Measurements from ENCODE around the gene VSIG8. TPM values are rescaled to one million over a fixed set of nuclear protein-coding genes. Genes with fewer than 3 reads are reported as not detected.

VSIG8 gene
- total RNA-seq, 1 experiment from 2014 or later, result not detected

DNA sequence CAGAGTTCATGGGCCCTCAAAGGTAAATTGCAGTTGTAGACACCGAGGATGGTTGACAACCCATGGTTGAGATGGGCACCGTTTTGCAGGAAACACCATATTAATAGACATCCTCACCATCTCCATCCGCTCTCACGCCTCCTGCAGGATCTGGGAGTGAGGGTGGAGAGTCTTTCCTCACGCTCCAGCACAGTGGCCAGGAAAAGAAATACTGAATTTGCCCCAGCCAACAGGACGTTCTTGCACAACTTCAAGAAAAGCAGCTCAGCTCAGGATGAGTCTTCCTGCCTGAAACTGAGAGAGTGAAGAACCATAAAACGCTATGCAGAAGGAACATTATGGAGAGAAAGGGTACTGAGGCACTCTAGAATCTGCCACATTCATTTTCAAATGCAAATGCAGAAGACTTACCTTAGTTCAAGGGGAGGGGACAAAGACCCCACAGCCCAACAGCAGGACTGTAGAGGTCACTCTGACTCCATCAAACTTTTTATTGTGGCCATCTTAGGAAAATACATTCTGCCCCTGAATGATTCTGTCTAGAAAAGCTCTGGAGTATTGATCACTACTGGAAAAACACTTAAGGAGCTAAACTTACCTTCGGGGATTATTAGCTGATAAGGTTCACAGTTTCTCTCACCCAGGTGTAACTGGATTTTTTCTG is 26.5 kb downstream of the VSIG8 start:
- no peak overlapping the region for H3K27ac ChIP-seq (ENCODE audit: low read length)
- no peak overlapping the region for H3K4me2 ChIP-seq (ENCODE audit: low read depth, low read length, poor library complexity, severe bottlenecking)
- no peaks in the 10 kb centered on the region for H3K4me1 ChIP-seq (ENCODE audit: low read length)
- no peak for DNase-seq
- H3K9me2 ChIP-seq (replicated peaks; ENCODE audit: insufficient read depth, low read length), result no peaks in the 10 kb centered on the region
- H3K27me3 ChIP-seq (ENCODE audit: low read length), result no peaks in the 10 kb centered on the region
- H3K9ac ChIP-seq (ENCODE audit: low read length), result no peak overlapping the region
- no peak overlapping the region for H3K4me3 ChIP-seq (ENCODE audit: low read length)
- no peaks in the 10 kb centered on the region for H3K36me3 ChIP-seq (ENCODE audit: insufficient read depth, low read length)
- H4K20me1 ChIP-seq (ENCODE audit: insufficient read depth, low read depth, low read length), result no peaks in the 10 kb centered on the region
- no peaks in the 10 kb centered on the region for H3K79me2 ChIP-seq (ENCODE audit: low read length)
- H3K9me3 ChIP-seq (ENCODE audit: low read length), result no peaks in the 10 kb centered on the region
- H2AFZ ChIP-seq (ENCODE audit: low read length), result no peak overlapping the region

DNA sequence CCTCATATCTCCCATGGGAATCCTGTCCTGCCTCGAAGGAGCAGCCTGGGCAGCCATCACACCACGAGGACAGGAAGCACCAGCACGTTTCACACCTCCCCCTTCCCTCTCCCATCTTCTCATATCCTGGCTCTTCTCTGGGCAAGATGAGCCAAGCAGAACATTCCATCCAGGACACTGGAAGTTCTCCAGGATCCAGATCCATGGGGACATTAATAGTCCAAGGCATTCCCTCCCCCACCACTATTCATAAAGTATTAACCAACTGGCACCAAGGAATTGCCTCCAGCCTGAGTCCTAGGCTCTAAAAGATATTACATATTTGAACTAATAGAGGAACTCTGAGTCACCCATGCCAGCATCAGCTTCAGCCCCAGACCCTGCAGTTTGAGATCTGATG is 27.1 kb downstream of the VSIG8 start:
- Histone ChIP-seq H3K27me3 (ENCODE audit: low read length) (no peaks in the 10 kb centered on the region), H2AFZ (ENCODE audit: low read length) (no peak overlapping the region), H3K36me3 (ENCODE audit: insufficient read depth, low read length) (no peaks in the 10 kb centered on the region), H3K79me2 (ENCODE audit: low read length) (no peaks in the 10 kb centered on the region), H3K27ac (ENCODE audit: low read length) (no peak overlapping the region), H3K9me2 (replicated peaks; ENCODE audit: insufficient read depth, low read length) (no peaks in the 10 kb centered on the region), H3K4me1 (ENCODE audit: low read length) (no peaks in the 10 kb centered on the region), H4K20me1 (ENCODE audit: insufficient read depth, low read depth, low read length) (no peaks in the 10 kb centered on the region), H3K4me2 (ENCODE audit: low read depth, low read length, poor library complexity, severe bottlenecking) (no peak overlapping the region), H3K9me3 (ENCODE audit: low read length) (no peaks in the 10 kb centered on the region), H3K4me3 (ENCODE audit: low read length) (no peak overlapping the region), H3K9ac (ENCODE audit: low read length) (no peak overlapping the region)
- no peak for DNase-seq

- H3K79me2 ChIP-seq (ENCODE audit: low read length), result no peaks in the 10 kb centered on the region
- no peak overlapping the region for H3K4me3 ChIP-seq (ENCODE audit: low read length)
- H3K36me3 ChIP-seq (ENCODE audit: insufficient read depth, low read length), result no peaks in the 10 kb centered on the region
- no peak for DNase-seq
- H3K9me3 ChIP-seq (ENCODE audit: low read length), result no peaks in the 10 kb centered on the region
- no peaks in the 10 kb centered on the region for H3K4me1 ChIP-seq (ENCODE audit: low read length)
- no peak overlapping the region for H3K27ac ChIP-seq (ENCODE audit: low read length)
- no peaks in the 10 kb centered on the region for H4K20me1 ChIP-seq (ENCODE audit: insufficient read depth, low read depth, low read length)
- no peak overlapping the region for H2AFZ ChIP-seq (ENCODE audit: low read length)
- H3K27me3 ChIP-seq (ENCODE audit: low read length), result no peaks in the 10 kb centered on the region
- no peaks in the 10 kb centered on the region for H3K9me2 ChIP-seq (replicated peaks; ENCODE audit: insufficient read depth, low read length)
- H3K4me2 ChIP-seq (ENCODE audit: low read depth, low read length, poor library complexity, severe bottlenecking), result no peak overlapping the region
- H3K9ac ChIP-seq (ENCODE audit: low read length), result no peak overlapping the region
Observed at GRCh38 chr1:159832309-159832708, 30.1 kb downstream of the VSIG8 start.

- Histone ChIP-seq H3K4me2 (ENCODE audit: low read depth, low read length, poor library complexity, severe bottlenecking) (no peak overlapping the region), H2AFZ (ENCODE audit: low read length) (no peak overlapping the region), H3K79me2 (ENCODE audit: low read length) (no peaks in the 10 kb centered on the region), H3K4me3 (ENCODE audit: low read length) (no peak overlapping the region), H3K4me1 (ENCODE audit: low read length) (no peaks in the 10 kb centered on the region), H3K36me3 (ENCODE audit: insufficient read depth, low read length) (no peaks in the 10 kb centered on the region), H3K27ac (ENCODE audit: low read length) (no peak overlapping the region), H3K9me2 (replicated peaks; ENCODE audit: insufficient read depth, low read length) (no peaks in the 10 kb centered on the region), H4K20me1 (ENCODE audit: insufficient read depth, low read depth, low read length) (no peaks in the 10 kb centered on the region), H3K9ac (ENCODE audit: low read length) (no peak overlapping the region), H3K27me3 (ENCODE audit: low read length) (no peaks in the 10 kb centered on the region), H3K9me3 (ENCODE audit: low read length) (no peaks in the 10 kb centered on the region)
- no peak for DNase-seq
Observed at GRCh38 chr1:159831412-159832141, 30.9 kb downstream of the VSIG8 start.

- Histone ChIP-seq H3K9me3 (ENCODE audit: low read length) (no peaks in the 10 kb centered on the region), H3K4me3 (ENCODE audit: low read length) (no peak overlapping the region), H3K9ac (ENCODE audit: low read length) (no peak overlapping the region), H3K36me3 (ENCODE audit: insufficient read depth, low read length) (no peaks in the 10 kb centered on the region), H3K27me3 (ENCODE audit: low read length) (no peaks in the 10 kb centered on the region), H3K4me2 (ENCODE audit: low read depth, low read length, poor library complexity, severe bottlenecking) (no peak overlapping the region), H2AFZ (ENCODE audit: low read length) (no peak overlapping the region), H4K20me1 (ENCODE audit: insufficient read depth, low read depth, low read length) (no peaks in the 10 kb centered on the region), H3K79me2 (ENCODE audit: low read length) (no peaks in the 10 kb centered on the region), H3K4me1 (ENCODE audit: low read length) (no peaks in the 10 kb centered on the region), H3K27ac (ENCODE audit: low read length) (no peak overlapping the region), H3K9me2 (replicated peaks; ENCODE audit: insufficient read depth, low read length) (no peaks in the 10 kb centered on the region)
- no peak for DNase-seq
Observed at GRCh38 chr1:159830722-159831121, 31.7 kb downstream of the VSIG8 start.

DNA sequence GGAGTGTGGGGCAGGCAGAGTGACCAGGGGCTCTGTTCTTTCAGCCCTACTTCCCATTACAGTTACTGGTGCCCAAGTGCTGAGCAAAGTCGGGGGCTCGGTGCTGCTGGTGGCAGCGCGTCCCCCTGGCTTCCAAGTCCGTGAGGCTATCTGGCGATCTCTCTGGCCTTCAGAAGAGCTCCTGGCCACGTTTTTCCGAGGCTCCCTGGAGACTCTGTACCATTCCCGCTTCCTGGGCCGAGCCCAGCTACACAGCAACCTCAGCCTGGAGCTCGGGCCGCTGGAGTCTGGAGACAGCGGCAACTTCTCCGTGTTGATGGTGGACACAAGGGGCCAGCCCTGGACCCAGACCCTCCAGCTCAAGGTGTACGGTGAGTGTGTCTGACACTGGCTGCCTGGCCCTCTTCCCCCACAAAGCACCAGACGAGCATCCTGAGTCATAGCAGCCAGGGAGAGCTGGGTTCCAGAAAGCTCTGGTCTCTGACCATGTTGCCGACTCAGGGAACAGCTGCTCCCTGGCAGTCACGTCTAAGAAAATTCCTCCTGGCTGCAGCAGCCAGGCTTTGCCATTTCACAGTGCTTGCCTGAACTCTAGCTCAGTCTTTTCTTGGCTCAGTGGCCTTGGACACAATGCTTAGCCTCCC is 32.5 kb downstream of the VSIG8 start:
- Histone ChIP-seq H3K79me2 (ENCODE audit: low read length) (no peaks in the 10 kb centered on the region), H3K9ac (ENCODE audit: low read length) (no peak overlapping the region), H3K9me3 (ENCODE audit: low read length) (no peaks in the 10 kb centered on the region), H3K4me3 (ENCODE audit: low read length) (no peak overlapping the region), H3K36me3 (ENCODE audit: insufficient read depth, low read length) (no peaks in the 10 kb centered on the region), H3K4me1 (ENCODE audit: low read length) (no peaks in the 10 kb centered on the region), H3K4me2 (ENCODE audit: low read depth, low read length, poor library complexity, severe bottlenecking) (no peak overlapping the region), H3K9me2 (replicated peaks; ENCODE audit: insufficient read depth, low read length) (no peaks in the 10 kb centered on the region), H3K27ac (ENCODE audit: low read length) (no peak overlapping the region), H2AFZ (ENCODE audit: low read length) (no peak overlapping the region), H3K27me3 (ENCODE audit: low read length) (no peaks in the 10 kb centered on the region), H4K20me1 (ENCODE audit: insufficient read depth, low read depth, low read length) (no peaks in the 10 kb centered on the region)
- no peak for DNase-seq

- Histone ChIP-seq H3K9me2 (replicated peaks; ENCODE audit: insufficient read depth, low read length) (no peaks in the 10 kb centered on the region), H2AFZ (ENCODE audit: low read length) (no peak overlapping the region), H3K4me3 (ENCODE audit: low read length) (no peak overlapping the region), H4K20me1 (ENCODE audit: insufficient read depth, low read depth, low read length) (no peaks in the 10 kb centered on the region), H3K36me3 (ENCODE audit: insufficient read depth, low read length) (no peaks in the 10 kb centered on the region), H3K4me2 (ENCODE audit: low read depth, low read length, poor library complexity, severe bottlenecking) (no peak overlapping the region), H3K4me1 (ENCODE audit: low read length) (no peaks in the 10 kb centered on the region), H3K9ac (ENCODE audit: low read length) (no peak overlapping the region), H3K9me3 (ENCODE audit: low read length) (no peaks in the 10 kb centered on the region), H3K27ac (ENCODE audit: low read length) (no peak overlapping the region), H3K27me3 (ENCODE audit: low read length) (no peaks in the 10 kb centered on the region), H3K79me2 (ENCODE audit: low read length) (no peaks in the 10 kb centered on the region)
- peak; percentile 74 for DNase-seq
Observed at GRCh38 chr1:159829273-159829634, 33.2 kb downstream of the VSIG8 start.

DNA sequence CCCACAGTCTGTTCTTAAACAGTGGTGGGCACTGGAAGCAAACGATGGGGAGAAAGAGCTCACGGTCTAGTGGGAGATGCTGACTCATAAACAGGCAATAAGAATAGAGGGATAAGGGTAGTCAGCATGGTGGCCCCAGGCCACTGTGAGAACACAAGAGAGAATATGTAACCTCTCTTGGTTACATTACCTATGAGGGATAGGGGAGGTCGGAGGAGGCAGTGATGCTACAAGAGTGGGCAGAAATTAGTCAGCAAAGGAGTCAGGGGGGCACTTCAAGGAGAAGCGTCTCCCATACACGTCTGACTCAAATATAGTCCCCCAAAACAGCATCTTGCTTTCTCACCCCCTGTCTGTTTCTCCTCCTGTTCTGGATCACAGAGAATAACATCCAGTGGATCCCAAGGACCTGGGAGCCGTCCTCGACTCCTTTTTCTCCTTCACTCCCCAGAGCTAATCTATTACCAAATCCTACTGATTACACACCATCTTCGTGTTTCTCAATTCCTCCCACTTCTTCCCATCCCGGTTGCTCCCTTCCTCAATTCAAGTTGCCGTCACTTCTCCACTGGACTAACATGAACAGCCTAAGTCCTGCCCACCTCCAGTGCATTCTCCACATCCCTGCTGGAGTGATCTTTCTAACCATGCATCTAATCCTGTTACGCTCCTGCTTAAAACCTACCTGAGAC is 33.7 kb downstream of the VSIG8 start:
- Histone ChIP-seq H4K20me1 (ENCODE audit: insufficient read depth, low read depth, low read length) (no peaks in the 10 kb centered on the region), H3K4me3 (ENCODE audit: low read length) (no peak overlapping the region), H3K9ac (ENCODE audit: low read length) (no peak overlapping the region), H3K4me1 (ENCODE audit: low read length) (no peaks in the 10 kb centered on the region), H3K27ac (ENCODE audit: low read length) (no peak overlapping the region), H3K9me2 (replicated peaks; ENCODE audit: insufficient read depth, low read length) (no peaks in the 10 kb centered on the region), H3K79me2 (ENCODE audit: low read length) (no peaks in the 10 kb centered on the region), H3K4me2 (ENCODE audit: low read depth, low read length, poor library complexity, severe bottlenecking) (no peak overlapping the region), H3K9me3 (ENCODE audit: low read length) (no peaks in the 10 kb centered on the region), H2AFZ (ENCODE audit: low read length) (no peak overlapping the region), H3K36me3 (ENCODE audit: insufficient read depth, low read length) (no peaks in the 10 kb centered on the region), H3K27me3 (ENCODE audit: low read length) (no peaks in the 10 kb centered on the region)
- DNase-seq, result no peak
